NCI-H82 (cell line): Measurements from ENCODE around the gene NAA20.

Experiments
- DNase-seq: peaks from one replicate; lab custom pipeline; 2025; lab: John Stamatoyannopoulos, UW

Gene NAA20

GRCh38 chr20:20019123-20019522 is 2.0 kb downstream of the NAA20 start:
- no peak for DNase-seq

DNA sequence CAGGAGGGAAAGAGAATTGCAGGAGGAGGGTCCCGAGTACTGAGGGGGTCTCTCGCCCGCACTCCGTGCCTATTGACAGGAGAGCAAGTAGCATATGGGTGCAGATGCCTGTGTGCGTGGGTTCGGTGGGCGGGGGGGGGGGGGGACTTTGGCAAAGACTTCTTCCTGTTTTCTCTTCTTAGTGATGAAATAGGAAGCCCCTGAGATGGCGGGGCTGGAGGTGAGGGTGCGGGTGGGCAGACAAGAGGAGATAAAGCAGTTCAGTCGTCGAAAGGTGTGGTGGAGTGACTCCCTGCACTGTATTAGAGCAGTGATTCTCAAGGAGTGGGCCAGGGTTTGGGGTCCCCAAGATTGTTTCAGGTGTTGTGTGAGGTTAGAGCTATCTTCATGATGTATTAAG is 3.7 kb downstream of the NAA20 start:
- DNase-seq, result no peak

DNA sequence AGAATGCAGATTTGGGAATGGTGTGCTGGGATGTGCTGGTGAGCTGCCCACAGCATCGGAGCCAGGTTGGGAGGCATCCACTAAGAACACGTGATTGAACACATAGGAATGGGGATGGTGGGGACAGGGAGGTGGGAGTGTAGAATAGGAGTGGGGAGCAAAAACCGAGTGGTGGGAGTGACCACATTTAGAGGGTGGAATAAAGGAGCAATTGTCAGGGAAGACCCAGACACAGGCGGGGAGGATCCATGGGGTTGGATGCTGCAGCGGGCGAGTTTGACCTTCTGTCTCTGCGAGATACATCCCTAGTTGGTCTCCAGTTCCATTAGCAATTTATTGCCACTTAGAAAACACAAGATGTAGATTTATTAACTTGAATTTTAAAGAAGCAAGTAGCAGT is 4.7 kb downstream of the NAA20 start:
- no peak for DNase-seq

GRCh38 chr20:20022498-20022897 is 5.3 kb downstream of the NAA20 start:
- DNase-seq, result no peak

DNA sequence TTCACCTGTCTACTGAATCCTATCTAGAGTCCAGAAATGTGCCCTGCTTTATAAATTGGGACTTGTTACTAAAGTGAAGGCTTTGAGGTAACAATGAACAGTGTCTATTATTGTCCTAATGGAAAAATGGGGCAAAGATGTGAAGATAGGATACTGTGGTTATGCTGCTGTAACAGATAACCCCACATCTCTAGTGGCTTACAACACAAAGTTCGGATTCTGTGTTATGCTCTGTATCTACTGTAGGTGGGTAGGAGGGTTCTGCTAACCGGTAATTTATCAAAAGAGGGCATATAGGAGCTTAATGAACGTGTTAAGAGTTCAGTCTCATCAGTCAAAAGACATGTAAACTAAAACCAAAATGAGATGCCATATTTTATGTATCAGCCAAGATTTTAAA is 6.2 kb downstream of the NAA20 start:
- no peak for DNase-seq

- DNase-seq, result no peak
Measured at GRCh38 chr20:20024942-20025341, 7.8 kb downstream of the NAA20 start.

- DNase-seq, result no peak
Measured at GRCh38 chr20:20027284-20027683, 10.1 kb downstream of the NAA20 start.

GRCh38 chr20:20031790-20032189 is 14.6 kb downstream of the NAA20 start:
- no peak for DNase-seq

DNA sequence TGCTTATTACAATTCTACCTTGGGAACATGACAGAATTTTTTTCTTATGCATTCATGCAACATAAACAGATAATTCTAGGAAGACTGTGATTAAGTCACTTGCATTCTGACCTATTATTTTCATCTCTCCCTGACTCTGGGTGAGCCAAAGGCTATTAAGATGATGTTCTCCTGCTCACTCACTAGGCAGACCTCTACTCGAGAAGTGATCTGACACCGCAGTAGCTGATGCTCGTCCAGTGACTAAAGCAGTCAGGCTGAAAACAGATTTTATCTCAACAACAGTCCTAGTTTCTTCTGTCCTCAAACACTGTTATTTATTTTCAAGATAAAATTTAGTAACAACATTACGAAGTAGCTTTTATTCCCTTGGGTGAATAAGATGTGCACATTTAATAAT is 17.3 kb downstream of the NAA20 start:
- no peak for DNase-seq

- DNase-seq, result no peak
Measured at GRCh38 chr20:20036756-20037155, 19.6 kb downstream of the NAA20 start.

- DNase-seq, result no peak
Measured at GRCh38 chr20:20037960-20038359, 20.8 kb downstream of the NAA20 start.

- DNase-seq, result no peak
Measured at GRCh38 chr20:20038586-20038985, 21.4 kb downstream of the NAA20 start.

GRCh38 chr20:20039752-20040387 is 22.7 kb downstream of the NAA20 start:
- no peak for DNase-seq

- DNase-seq, result no peak
Measured at GRCh38 chr20:20051767-20052073, 34.6 kb downstream of the NAA20 start.

DNA sequence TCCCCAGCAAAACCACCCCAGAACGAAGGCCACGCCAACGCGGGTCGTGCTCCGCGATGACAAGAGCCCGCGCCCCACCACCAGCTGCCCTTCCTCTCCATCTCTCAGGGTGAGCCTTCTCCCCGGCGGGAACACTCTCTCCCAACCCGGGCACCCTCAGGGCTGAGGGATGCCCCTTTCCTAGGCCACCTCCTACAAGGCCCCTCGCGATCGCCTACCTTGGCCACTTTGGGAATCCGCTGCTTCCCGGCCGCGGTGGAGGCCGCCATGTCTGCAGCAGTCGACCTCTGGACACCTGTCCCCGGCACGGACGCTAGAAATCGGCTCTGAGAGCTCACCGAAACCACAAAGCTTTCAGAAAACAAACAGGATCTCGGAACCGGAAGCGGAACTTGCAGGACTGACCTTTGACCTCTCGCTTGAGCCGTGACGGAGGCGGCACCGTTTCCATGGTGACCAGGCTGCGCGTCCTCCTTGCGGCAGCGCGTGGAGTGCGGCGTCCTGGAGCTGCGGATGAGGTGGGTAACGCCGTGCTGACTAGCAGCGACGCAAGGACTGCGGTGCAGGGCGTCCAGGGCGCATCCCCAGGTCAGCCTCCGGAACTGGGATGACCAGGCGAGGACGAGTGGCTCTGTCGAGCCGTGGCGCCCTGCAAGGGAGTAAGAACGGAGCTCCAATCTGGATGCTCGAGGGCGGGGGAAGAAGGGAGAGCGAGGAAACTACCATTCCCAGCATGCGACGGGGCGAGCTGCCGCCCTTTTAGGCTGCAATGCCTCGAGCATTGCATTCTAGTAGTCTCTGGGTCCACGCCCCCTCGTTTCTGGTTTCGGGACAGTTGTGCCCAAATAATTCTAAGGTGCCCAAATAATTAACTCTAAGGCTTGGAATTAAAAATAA is 35.2 kb downstream of the NAA20 start, which contains the start of the genes CFAP61 and CRNKL1:
Gene CFAP61, plus strand, starts transcription at position 459 of the 897 bp plus-strand sequence. CDS start 4,122 bp downstream, outside the sequence.
Gene CRNKL1, minus strand, starts transcription at position 393 of the 897 bp plus-strand sequence. Its CDS starts 124 bp downstream, at position 269.
- peak; percentile 97 for DNase-seq

GRCh38 chr20:20060234-20060998 is 43.3 kb downstream of the NAA20 start:
- DNase-seq, result peak; percentile 85

- no peak for DNase-seq
Measured at GRCh38 chr20:20063941-20064702, 47.0 kb downstream of the NAA20 start.

DNA sequence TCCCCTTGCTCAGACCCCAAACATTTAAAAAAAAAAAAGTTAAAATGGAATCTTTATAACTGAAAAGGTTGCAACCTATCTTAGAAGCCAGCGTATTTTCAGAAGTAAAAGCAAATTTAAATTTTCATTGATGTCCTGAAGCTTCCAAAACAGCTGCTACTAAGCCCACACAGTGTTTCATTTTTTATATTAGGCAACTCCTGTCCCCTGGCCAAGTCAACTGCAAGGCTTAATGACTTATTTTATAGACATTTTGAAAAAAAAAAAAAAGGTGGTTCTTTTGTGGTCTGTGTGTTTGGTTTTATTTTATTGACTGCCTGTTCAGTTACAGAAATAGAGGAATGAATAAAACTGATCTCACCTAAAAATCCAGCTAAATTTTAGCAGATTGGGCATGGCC is 48.2 kb downstream of the NAA20 start:
- DNase-seq, result no peak

DNA sequence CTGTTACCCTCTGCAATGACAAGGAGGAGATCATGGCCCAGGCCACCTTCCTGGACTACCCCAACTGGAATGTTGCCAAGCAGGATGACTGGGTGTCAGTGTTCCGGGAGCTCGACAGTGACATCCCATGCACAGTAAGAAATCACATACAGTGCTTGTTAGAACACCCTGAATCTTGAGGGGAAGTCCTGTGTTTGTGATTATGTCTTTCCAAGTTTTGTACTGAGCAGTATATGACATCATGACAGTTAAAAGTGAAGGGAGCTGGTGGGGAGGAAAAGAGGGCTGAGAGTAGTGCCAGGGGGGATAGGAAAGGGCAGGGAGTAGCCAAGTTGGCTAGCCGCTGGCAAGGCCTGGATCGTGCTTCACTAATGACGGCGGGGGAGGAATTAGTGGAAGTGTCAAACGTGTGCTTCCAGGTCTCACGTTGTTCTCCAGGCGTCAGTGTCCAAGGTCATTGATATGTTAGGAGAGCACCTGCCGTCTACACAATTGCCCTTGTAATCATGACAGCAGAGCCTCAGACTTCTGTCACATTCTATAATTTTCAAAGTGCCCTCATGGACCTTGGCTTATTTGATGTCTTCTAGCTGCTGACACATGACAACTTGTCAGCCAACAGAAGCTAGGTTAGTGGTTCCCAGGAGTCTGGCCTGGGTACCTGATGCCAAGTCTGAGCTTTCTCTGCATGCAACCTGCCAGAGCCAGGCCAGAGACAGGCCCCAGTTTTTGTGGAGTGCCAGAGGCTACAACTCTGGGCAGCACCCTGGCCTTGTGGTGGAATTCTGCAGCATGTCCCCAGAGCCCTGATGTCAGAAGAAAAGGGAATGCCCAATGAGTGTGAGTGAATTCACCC is 53.9 kb downstream of the NAA20 start:
- no peak for DNase-seq

DNA sequence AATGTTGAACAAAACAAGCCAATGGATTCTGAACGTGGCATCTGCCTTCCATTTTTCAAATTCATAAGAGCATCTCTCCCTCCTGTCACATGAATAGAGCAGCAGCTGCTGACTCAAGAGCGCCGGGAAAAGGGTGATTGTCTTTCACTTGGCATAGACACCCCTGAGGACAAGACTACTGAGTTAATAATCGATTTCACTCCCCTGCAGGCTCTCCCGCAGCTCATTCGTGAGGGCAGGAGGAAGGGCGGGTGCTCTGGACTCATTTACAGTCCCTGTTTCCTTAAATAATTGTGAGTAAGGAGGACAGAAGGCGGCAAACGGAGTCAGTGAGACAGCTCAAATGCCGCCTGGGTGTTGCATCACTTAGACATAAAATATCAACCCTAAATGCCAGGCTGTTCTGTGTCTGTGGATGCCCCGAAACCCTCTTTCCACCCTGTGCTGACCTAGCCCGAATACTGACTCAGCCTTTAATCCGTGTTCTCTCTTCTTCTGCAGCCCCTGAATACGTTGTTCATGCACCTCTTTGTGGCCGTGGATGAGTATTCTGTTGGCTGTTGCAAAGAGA is 56.7 kb downstream of the NAA20 start:
- no peak for DNase-seq

DNA sequence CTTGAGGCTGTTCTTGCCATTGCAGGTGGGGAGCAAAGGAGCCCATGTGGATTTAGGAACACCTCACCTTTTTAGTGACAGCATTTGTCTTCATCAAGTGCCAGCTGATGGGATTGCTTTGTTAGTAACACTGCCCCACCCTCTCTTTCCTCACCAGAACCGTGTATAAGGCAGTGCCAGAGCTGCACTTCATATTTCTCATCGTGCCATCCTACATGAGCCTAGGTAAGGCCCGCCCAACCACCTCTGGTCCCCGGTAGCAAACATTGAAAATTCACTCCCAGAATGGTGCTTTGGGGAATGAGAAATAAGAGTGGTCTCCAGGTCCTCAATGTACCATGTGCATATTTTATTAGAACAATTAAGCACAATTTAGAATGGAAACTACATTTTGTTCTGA is 57.9 kb downstream of the NAA20 start:
- no peak for DNase-seq
